ENCODE measurements around the gene MYO16. TPM values are rescaled to one million over a fixed set of nuclear protein-coding genes. Genes with fewer than 3 reads are reported as not detected.

MYO16 gene
- total and polyA plus RNA-seq, 7 donors = 0.01 to 0.46 (median 0.30) TPM

DNA sequence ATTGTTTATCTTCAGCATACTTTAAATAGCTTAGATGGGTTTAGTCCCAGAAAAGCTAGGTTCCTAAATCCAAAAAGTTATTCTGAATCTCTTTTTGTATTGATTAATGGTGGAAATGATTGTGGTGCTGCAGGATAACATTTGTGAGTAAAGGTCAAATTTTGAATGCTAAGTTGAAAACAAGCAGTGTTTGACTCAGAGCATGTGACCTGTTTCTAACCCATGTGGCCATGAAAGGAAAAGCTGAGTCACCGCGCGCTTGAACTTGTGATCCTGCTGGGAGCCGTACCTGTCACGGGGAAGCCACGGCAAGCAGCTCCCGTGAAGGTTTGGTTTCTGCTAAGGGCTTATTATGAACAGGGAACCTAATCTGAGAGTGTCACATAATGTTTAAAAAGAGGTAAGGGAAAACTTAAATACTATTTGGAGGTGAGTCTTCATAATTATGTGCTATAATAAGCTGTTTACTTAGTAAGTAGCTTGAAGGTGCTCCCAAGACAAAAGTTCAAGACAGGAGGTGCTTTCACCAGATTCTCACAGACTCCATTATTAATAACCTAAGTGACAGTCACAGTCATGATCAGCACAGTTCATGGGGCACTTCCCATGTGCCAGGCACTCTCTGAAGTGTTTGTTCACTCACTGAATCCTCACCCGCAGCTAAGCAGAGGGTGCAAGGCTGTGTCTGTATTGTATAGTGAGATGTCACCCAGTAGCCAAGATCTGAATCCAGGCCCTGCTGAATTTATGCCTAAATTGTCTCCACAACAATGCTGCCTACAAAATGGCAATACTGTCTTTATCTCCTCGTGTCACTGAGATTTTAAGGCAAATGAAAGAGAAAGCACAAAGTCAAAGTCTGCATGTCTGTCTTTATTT is 286.5 kb downstream of the MYO16 start:
- TF ChIP-seq, protein P1, sequence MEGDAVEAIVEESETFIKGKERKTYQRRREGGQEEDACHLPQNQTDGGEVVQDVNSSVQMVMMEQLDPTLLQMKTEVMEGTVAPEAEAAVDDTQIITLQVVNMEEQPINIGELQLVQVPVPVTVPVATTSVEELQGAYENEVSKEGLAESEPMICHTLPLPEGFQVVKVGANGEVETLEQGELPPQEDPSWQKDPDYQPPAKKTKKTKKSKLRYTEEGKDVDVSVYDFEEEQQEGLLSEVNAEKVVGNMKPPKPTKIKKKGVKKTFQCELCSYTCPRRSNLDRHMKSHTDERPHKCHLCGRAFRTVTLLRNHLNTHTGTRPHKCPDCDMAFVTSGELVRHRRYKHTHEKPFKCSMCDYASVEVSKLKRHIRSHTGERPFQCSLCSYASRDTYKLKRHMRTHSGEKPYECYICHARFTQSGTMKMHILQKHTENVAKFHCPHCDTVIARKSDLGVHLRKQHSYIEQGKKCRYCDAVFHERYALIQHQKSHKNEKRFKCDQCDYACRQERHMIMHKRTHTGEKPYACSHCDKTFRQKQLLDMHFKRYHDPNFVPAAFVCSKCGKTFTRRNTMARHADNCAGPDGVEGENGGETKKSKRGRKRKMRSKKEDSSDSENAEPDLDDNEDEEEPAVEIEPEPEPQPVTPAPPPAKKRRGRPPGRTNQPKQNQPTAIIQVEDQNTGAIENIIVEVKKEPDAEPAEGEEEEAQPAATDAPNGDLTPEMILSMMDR (IDR thresholded peaks at IDR 0.05) = no peak
- H3K4me3 ChIP-seq = peak overlapping the region; percentile 13
- ATAC-seq (peak in 3 of 4 donors; percentile 45 to 74 (median 49)), DNase-seq (peak; percentile 75 to 80)
- H3K27me3 ChIP-seq (ENCODE audit: insufficient read depth in 3 of 3, low read length in 2 of 3) = no peaks in the 10 kb centered on the region
- peak overlapping the region; percentile 39 for H3K27ac ChIP-seq
- no peaks in the 10 kb centered on the region for H3K9me3 ChIP-seq
- H3K36me3 ChIP-seq (ENCODE audit: insufficient read depth in 1 of 2, low read depth in 1 of 2) = no peaks in the 10 kb centered on the region
- intact Hi-C loops (cut with DNase I) = no loop called here
- H3K4me1 ChIP-seq = no peaks in the 10 kb centered on the region
- 48 to 50% (median 50%) methylated on average over 9 of the region's 9 CpGs for WGBS, 3 donors

DNA sequence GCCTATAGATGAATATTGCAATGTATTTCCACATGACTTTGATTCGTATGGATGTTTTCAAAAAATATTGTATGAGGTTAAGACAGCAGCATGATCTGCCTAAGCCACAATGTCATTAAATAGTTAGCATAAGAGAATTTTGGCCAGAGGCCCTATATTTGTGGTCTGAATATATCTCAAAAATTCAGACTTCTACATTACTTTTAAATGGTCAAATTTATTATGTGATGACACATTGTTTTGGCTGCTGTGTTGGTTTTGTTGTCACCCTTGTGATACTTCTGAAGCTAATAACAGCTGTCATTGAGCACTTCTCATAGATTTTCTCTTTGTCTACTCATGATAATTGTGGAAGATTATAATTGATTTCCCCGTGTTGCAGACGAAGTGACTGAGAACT is 288.2 kb downstream of the MYO16 start:
- no peaks in the 10 kb centered on the region for H3K36me3 ChIP-seq (ENCODE audit: insufficient read depth in 1 of 2, low read depth in 1 of 2)
- H3K9me3 ChIP-seq = no peaks in the 10 kb centered on the region
- ATAC-seq (no peak), DNase-seq (no peak)
- H3K4me3 ChIP-seq = no peak overlapping the region
- no peaks in the 10 kb centered on the region for H3K4me1 ChIP-seq
- no peaks in the 10 kb centered on the region for H3K27me3 ChIP-seq (ENCODE audit: insufficient read depth in 3 of 3, low read length in 2 of 3)
- intact Hi-C loops (cut with DNase I) = no loop called here
- H3K27ac ChIP-seq = no peak overlapping the region
- TF ChIP-seq, protein P1 (IDR thresholded peaks at IDR 0.05) = no peak
- WGBS, 3 donors = 47 to 62% (median 60%) methylated on average over 3 of the region's 3 CpGs

DNA sequence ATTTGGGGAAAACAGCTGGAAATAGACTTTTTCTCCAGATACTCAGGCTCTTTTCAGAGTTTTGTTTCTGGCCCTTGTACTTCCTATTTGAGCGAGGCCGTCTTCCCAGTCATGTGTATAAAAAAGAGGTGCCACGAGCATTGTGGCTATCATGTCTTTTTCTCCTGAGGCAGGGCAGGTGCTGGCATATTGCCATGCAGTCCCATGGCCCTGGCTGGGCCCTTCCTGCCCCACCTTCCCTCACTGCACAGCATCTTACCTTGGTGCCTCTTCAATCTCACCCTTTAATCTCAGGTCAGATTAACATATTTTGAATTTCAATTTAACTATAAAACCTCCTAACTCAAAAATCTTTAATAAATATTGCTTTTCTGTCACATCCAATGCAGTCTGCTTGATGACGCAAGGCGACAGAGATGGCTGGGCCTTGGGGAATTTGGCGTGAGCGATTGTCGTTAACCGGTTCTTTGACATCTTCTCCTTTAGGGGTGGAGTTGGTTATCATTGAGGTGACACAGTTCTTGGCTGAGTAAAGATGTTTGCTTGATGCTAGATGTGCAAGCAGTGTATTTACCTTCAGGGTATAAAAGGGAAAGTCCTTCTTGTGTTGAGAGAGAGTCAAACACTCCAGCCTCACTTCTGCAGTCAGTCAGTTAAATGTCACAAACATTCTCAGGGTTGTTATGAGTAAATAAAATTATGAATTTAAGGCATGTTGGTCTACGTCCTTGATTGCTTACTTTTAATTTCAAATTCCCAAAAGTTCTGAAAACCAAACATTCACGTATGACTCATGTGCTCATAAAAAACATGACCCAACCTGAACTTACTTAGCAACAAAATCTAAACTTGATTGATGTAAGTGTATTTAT is 289.9 kb downstream of the MYO16 start:
- no peak for DNase-seq
- intact Hi-C loops (cut with DNase I) = no loop called here
- Histone ChIP-seq H3K27ac (no peak overlapping the region), H3K27me3 (ENCODE audit: insufficient read depth in 3 of 3, low read length in 2 of 3) (no peaks in the 10 kb centered on the region), H3K36me3 (ENCODE audit: insufficient read depth in 1 of 2, low read depth in 1 of 2) (no peaks in the 10 kb centered on the region), H3K4me1 (no peaks in the 10 kb centered on the region), H3K4me3 (no peak overlapping the region), H3K9me3 (no peaks in the 10 kb centered on the region)
- 88 to 89% (median 89%) methylated on average over 11 of the region's 11 CpGs for WGBS, 3 donors
- no peak for ATAC-seq
- TF ChIP-seq, protein P1 (IDR thresholded peaks at IDR 0.05) = no peak

DNA sequence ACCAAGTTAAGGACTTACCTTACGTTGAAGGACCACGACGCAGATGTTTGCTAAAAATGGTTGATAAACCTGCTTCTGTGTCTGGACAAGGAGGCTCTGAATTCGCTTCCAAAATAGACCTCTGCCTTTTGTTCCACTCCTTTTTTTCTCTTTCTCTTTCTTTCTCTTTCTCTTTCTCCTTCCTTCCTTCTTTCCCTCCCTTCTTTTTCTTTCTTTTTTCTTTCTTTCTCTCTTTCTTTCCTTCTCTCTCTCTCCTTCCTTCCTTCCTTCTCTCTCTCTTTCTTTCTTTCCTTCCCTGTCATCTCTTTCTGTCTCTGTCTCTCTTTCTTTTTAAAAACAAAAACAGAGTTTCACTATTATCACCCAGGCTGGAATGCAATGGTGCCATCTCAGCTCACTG is 290.7 kb downstream of the MYO16 start:
- Histone ChIP-seq H3K36me3 (ENCODE audit: insufficient read depth in 1 of 2, low read depth in 1 of 2) (no peaks in the 10 kb centered on the region), H3K4me3 (no peak overlapping the region), H3K27me3 (ENCODE audit: insufficient read depth in 3 of 3, low read length in 2 of 3) (no peaks in the 10 kb centered on the region), H3K27ac (no peak overlapping the region), H3K4me1 (no peaks in the 10 kb centered on the region), H3K9me3 (no peaks in the 10 kb centered on the region)
- TF ChIP-seq, protein P1 (IDR thresholded peaks at IDR 0.05) = no peak
- intact Hi-C loops (cut with DNase I) = no loop called here
- ATAC-seq (no peak), DNase-seq (no peak)
- WGBS, 3 donors = 67 to 74% (median 70%) methylated on average over 4 of the region's 4 CpGs

All from psoas muscle (tissue), 8 donors.